DMS 273 treated with DMSO at 0.1 percent for 48 hours (cell line): Measurements from ENCODE around the gene PRR20G.
"Not testable (repeated sequence)": the region's sequence is repeated elsewhere in the genome, so short reads cannot be mapped to it uniquely, and the experiment has no call there.

Experiments
- DNase-seq: peaks from one replicate; lab custom pipeline; 2025; lab: John Stamatoyannopoulos, UW

Gene PRR20G

GRCh38 chr3:127299276-127299675 is 11.4 kb upstream of the PRR20G start:
- no peak for DNase-seq

GRCh38 chr3:127296959-127297358 is 9.1 kb upstream of the PRR20G start:
- DNase-seq: no peak

- no peak for DNase-seq
Measured at GRCh38 chr3:127296166-127296565, 8.3 kb upstream of the PRR20G start.

DNA sequence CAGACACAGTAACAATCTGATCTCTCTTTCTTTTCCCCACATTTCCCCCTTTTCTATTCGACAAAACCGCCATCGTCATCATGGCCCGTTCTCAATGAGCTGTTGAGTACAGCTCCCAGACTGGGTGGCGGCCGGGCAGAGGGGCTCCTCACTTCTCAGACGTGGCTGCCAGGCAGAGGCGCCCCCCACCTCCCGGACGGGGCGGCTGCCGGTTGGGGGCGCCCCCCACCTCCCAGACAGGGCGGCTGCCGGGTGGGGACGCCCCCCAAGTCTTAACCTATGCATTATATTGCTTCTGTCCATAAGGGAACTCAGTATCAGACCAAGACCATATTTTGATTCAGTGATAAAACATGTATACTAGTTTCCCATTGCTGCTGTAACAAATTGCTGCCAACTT is 5.8 kb upstream of the PRR20G start:
- DNase-seq: not testable (repeated sequence)

DNA sequence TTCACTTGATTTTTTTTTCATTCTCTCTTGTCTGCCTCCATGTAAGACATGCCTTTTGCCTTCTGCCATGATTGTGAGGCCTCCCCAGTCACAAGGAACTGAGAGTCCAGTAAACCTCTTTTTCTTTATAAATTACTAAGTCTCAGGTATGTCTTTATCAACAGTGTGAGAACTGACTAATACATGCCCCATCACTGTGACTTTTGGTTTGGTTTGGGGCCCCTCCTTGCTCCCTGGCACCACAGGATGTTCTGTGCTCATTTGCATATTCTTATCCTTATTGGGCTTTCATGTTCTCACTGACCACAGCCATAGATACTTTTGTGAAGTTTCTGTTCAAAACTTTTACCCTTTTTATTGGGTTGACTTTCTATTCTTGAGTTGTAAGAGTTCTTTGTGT is 3.8 kb upstream of the PRR20G start:
- no peak for DNase-seq

DNA sequence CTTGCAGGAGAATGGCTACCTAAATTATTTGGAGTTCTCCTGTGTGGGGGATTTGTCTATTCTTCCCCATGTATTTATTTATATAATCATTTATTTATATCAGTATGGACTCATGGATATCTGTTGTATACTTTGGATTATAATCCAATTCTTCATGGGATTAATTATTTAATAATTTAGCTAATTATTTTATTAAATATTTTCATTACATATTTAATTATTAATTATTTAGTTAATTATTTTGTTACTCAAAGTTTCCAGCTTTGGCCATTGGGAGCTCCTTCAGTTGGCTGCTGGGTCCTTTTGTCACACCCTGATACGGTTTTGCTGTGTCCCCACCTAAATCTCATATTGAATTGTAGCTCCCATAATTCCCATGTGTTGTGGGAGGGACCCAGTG is 3.3 kb upstream of the PRR20G start:
- no peak for DNase-seq

GRCh38 chr3:127289706-127290575 is 2.1 kb upstream of the PRR20G start:
- no peak for DNase-seq

- no peak for DNase-seq
Measured at GRCh38 chr3:127288921-127289705, 1.3 kb upstream of the PRR20G start.

DNA sequence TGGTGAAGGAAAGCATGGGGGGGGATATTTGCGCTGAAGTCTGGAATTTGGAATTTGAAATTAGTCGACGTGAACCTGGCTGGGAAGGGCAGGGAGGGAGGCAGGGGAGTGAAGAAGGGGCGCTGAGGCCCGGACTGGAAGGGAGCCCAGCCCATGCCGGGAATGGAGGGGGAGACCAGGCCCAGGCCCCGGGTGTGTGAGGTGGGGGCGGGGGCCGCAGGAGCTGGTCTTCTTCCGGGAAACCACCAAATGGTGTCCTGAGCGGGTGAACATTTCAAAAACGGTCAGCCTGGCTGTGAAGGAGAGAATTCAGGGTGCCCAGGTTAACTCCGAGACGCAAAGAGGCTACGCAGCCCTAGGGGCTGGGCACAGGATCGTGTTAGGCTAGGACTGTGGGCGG is 497 bp upstream of the PRR20G start:
- no peak for DNase-seq

DNA sequence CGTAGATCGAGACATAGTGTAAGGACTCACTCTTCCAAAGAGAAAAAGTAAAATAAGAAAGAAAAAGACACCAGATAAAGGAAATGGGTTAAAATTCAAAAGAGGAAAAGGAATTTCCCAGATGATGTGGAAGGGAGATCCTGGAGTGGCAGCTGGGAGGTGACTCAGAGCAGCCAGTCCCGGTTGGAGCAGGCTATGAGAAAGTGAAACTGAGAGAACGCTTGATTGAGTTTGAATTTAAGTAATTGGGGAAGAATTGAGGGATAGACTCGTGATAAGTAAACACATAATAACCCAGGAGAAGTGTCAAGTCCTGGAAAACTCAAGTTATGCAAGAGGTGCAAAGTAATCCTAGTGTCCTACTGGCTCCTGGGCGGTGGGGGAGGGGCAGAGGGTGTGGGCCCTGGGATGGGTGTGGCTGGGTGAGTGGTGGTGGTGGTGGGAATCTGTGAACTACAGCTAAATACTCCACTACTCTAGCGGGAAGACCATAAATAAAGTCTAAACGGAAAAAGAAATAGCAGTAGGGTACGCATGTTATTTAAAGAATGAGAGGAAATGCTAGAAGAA is 1.2 kb downstream of the PRR20G start:
- DNase-seq: peak; percentile 6

DNA sequence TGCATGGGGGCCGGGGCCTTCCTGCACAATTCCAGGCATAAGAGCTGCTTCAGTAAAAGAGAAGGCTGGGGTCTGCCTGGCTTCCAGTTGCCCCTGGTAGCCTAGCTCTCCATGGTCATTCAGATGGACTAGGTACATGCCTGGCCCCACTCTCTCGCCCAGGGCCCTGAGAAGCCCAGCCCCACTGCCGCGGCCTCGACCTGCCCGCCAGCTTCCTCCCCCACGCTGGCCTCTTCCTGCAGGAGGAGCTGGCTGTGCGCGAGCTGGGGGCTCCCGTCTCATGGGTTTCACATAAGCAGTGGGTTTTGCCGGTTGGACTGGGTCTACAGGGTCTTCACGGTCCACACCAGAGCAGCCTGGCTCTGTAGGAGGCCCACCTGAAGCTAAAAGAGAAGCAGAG is 3.6 kb downstream of the PRR20G start:
- DNase-seq: no peak

GRCh38 chr3:127277561-127277960 is 10.3 kb downstream of the PRR20G start:
- DNase-seq: no peak

GRCh38 chr3:127276995-127277394 is 10.9 kb downstream of the PRR20G start:
- no peak for DNase-seq

DNA sequence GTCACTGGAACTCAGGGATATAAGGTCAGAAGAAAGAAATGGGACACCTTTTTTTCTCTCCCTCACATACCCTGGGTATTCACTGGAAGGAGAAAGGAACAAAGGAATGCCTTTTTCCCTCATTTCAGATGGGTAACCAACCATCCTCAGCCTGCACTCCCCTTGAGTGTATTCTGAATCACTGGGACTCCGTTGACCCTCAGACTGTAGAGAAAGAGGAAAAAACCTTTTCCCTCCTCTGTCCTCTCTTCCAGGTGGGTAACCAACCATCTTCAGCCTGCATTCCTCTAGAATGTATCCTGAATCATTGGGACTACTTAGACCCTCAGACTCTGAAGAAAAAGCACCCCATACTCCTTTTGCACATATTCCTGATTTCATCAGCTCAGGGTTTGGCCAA is 11.4 kb downstream of the PRR20G start:
- no peak for DNase-seq

- no peak for DNase-seq
Measured at GRCh38 chr3:127275287-127275781, 12.5 kb downstream of the PRR20G start.

- no peak for DNase-seq
Measured at GRCh38 chr3:127274200-127274760, 13.6 kb downstream of the PRR20G start.

- no peak for DNase-seq
Measured at GRCh38 chr3:127273206-127273605, 14.6 kb downstream of the PRR20G start.

DNA sequence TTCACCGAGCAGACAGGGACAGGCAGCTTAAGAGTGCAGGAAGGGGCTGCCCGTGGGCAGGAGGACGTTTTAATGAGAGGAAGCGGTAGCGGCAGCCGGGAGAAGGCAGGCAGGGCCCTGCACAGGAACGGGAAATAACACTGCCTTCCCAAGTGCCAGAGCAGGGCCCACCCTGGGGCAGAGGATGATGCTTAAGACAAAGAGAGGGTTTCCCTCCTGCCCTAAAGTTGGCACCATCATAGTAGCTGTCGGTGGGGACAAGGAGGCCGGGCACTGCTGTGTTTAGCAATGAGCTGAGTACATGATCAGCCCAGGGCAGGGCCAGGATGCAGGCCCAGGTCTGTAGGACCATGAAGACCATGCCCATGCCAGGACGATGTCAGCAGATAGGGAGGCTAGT is 21.7 kb downstream of the PRR20G start:
- no peak for DNase-seq

DNA sequence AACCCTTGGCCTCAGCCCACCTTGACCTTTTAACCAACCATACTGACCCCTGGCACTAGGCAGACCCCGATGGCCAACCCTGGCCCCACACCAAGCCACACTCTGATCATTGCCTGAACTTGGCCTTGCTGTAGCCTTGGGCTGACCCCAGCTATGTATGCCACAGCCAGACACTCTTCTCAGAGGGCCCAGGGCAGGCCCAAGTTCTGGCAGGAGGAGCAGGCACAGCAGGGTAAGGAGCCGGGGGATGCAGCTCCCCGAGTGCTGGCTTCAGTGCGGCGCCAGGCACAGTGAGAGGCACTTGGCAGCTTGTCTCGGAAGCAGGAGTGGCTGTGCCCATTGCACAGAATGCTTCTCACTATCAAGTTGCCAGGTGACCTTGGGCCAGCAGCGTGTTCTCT is 22.3 kb downstream of the PRR20G start:
- no peak for DNase-seq

DNA sequence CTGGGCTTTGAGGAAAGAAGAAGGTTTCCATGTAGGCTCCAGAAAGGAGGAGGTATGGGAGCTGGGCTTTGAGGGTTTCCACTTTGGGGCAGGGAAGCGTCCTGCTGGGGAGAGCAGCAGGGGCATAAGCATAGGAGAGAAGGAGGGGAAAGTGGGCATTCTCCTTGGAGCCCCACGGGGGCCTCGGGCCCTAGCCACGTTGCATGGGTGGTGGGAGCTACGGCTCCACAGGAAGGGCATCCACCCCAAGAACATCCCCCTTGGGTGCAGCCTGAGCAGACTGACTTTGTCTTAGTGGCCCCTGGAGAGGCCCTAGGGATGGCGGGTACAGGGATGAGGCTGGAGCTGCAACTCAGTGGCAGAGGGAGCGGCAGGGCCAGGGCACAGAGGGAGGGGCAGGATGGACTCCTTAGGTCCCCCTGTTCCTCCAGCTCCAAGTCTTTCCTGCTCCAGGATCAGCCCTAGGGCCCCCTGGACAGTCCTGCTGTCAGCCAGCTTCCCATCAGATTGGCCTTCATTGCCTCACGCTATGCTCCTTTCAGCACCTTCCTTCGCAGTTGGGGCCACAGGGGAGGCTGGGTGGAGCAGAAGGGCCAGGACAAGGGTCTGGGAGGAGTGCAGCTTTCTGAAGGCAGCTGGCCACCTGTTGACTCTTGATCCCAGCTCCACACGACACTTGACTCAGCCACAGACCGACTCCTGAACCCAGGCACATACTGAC is 22.9 kb downstream of the PRR20G start:
- DNase-seq: no peak

- no peak for DNase-seq
Measured at GRCh38 chr3:127264292-127264691, 23.6 kb downstream of the PRR20G start.
